Measurements from ENCODE around the gene LRRC37A2.
"Not testable (repeated sequence)": the region's sequence is repeated elsewhere in the genome, so short reads cannot be mapped to it uniquely, and the experiment has no call there.

Gene LRRC37A2

DNA sequence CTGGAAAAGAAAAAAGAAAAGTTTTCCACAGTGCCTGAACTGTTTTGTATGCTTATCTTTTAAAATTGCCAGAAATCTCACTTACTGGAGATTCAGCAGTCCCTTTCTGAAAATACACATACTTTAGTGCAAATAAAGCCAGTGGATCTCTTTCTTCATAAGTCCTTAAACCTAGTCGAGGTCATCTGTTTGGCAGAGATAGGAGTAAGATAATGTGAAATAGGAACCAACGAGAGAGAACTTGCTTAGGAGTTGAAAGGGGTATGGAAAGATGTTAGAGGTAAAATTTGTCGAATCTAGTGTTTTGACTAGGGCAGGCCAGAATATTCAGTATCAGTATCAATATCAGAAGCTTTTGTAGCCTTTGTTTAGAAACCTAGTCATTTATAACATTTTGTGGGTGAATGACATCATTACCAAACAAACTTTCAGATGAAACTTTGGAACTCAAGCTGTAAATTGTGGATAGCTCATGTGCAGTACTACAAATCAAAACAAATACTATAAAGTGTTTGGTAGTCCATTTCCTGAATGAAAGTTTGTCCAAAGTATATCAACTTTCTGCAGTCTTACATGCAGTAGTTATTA is 86.2 kb downstream of the LRRC37A2 start:
- peak; percentile 43 for DNase-seq

DNA sequence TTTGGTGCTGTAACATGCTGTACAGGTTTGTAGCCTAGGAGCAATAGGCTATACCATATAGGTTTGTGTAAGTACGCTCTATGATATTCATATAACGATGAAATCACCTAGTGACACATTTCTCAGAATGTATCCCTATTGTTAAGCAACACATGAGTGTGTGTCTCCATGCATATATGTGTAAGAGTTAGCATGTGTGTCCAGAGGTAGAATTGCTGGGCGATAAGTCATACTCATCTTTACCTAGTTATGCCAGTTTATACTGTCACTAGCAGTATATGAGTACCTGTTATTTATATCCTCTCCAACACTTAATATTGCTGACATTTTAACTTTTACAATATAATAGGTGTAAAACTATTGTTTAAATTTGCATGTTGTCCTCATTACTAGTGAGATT is 88.5 kb downstream of the LRRC37A2 start:
- not testable (repeated sequence) for DNase-seq

DNA sequence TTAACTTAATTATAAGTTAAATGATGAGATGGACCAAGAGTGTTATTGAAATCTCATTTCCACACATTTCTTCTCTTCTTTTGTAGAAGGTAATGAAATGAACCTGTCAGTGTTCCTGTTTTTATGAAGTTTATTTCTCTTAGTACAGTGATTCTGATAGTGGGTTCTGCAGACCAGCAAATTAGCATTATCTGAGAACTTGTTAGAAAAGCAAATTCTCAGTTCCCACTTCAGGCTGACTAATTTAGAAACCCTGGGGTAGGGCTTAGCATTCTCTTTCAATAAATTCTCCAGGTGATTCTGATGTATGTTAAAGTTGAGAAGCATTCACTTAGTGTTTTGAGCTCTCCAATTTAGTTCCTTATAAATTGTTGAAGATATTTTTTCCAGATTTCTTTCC is 90.9 kb downstream of the LRRC37A2 start:
- DNase-seq: peak; percentile 45

Measured in activated CD4-positive, alpha-beta T cell treated with anti-CD3 and anti-CD28 coated beads, Interleukin-2, Interleukin-6, amounts not matched to agents 100 ng/mL and 50 ng/mL, durations not matched to agents 16 hours and 8 hours (primary cell).